Fibroblast of pulmonary artery (primary cell): Measurements from ENCODE around the gene APOC3.
A peak's percentile ranks its signal among the peaks of the same experiment; 100 is the strongest.

Experiments
- DNase-seq: peaks from one replicate; pipeline ENCODE4 v3.0.0-alpha.2; 2010; ENCODE audit warnings: low read depth
- H3K4me3 ChIP-seq: replicated peaks from 2 replicates; pipeline ENCODE4 v1.5.1; 2011; ENCODE audit warnings: low read depth, mild to moderate bottlenecking, control low read depth, low read length, moderate library complexity
- CTCF ChIP-seq: IDR thresholded peaks from 2 replicates; pipeline ENCODE4 v1.5.1; 2011; ENCODE audit warnings: mild to moderate bottlenecking, control low read depth, low read length, inconsistent platforms; ENCODE audit errors: missing control alignments

The APOC3 gene

GRCh38 chr11:116829525-116830183 lies at the start of gene APOC3:
Gene APOC3 (plus strand): TSS chr11:116829907. CDS start chr11:116830583, 676 bp downstream.
- no peak within 1 kb of the TSS for H3K4me3 ChIP-seq
- peak; percentile 51 for DNase-seq
- TF ChIP-seq CTCF = no peak

- TF ChIP-seq CTCF = no peak
- DNase-seq = peak; percentile 64
- H3K4me3 ChIP-seq = no peak overlapping the region
These were observed 47.0 kb upstream of the APOC3 start for GRCh38 chr11:116782728-116783127.

- H3K4me3 ChIP-seq = no peak overlapping the region
- TF ChIP-seq CTCF = no peak
- DNase-seq = no peak
These were observed 43.4 kb upstream of the APOC3 start for GRCh38 chr11:116786326-116786725.

GRCh38 chr11:116786966-116787365 lies 42.7 kb upstream of the APOC3 start:
- peak overlapping the region; percentile 72 for H3K4me3 ChIP-seq
- no peak for TF ChIP-seq CTCF
- DNase-seq = no peak

- no peak for DNase-seq
- no peak for TF ChIP-seq CTCF
- peak overlapping the region; percentile 72 for H3K4me3 ChIP-seq
These were observed 42.3 kb upstream of the APOC3 start for GRCh38 chr11:116787436-116787785.

- H3K4me3 ChIP-seq = peak within 1 kb of the TSS; percentile 72
- peak; percentile 73 for DNase-seq
- TF ChIP-seq CTCF = no peak
These were observed 41.8 kb upstream of the APOC3 start, which contains the start of gene ZPR1 for GRCh38 chr11:116787786-116788486. Gene ZPR1 (minus strand): TSS chr11:116788023. CDS start chr11:116787990, 33 bp downstream.

- H3K4me3 ChIP-seq = peak overlapping the region; percentile 72
- TF ChIP-seq CTCF = no peak
- DNase-seq = no peak
These were observed 41.2 kb upstream of the APOC3 start for GRCh38 chr11:116788534-116788933.
